IPS DF 19.7 (cell line): ENCODE measurements around the gene MYH11.

Experiments used
- DNase-seq: peaks from one replicate; pipeline ENCODE4 v3.0.0-alpha.2; 2013; ENCODE audit warnings: low read depth, low spot score

The MYH11 gene

GRCh38 chr16:15778204-15778743, 78.6 kb downstream of the MYH11 start:
- DNase-seq = no peak

- no peak for DNase-seq
Observed at GRCh38 chr16:15777533-15778203, 79.2 kb downstream of the MYH11 start.

GRCh38 chr16:15776572-15776971, 80.3 kb downstream of the MYH11 start:
- no peak for DNase-seq

GRCh38 chr16:15775663-15776304, 81.0 kb downstream of the MYH11 start:
- DNase-seq = no peak

- no peak for DNase-seq
Observed at GRCh38 chr16:15775209-15775608, 81.6 kb downstream of the MYH11 start.

GRCh38 chr16:15773968-15774367, 82.9 kb downstream of the MYH11 start:
- no peak for DNase-seq

- DNase-seq = no peak
Observed at GRCh38 chr16:15772579-15773293, 84.1 kb downstream of the MYH11 start.

- DNase-seq = no peak
Observed at GRCh38 chr16:15771694-15772093, 85.1 kb downstream of the MYH11 start.

- no peak for DNase-seq
Observed at GRCh38 chr16:15770512-15770911, 86.3 kb downstream of the MYH11 start.

- DNase-seq = no peak
Observed at GRCh38 chr16:15770107-15770506, 86.7 kb downstream of the MYH11 start.

- no peak for DNase-seq
Observed at GRCh38 chr16:15769239-15769638, 87.6 kb downstream of the MYH11 start.

- DNase-seq = no peak
Observed at GRCh38 chr16:15768201-15768600, 88.6 kb downstream of the MYH11 start.

GRCh38 chr16:15766918-15767317, 89.9 kb downstream of the MYH11 start:
- no peak for DNase-seq

GRCh38 chr16:15765880-15766279, 90.9 kb downstream of the MYH11 start:
- DNase-seq = no peak

GRCh38 chr16:15765116-15765515, 91.7 kb downstream of the MYH11 start:
- DNase-seq = no peak

GRCh38 chr16:15764112-15764511, 92.7 kb downstream of the MYH11 start:
- no peak for DNase-seq

- no peak for DNase-seq
Observed at GRCh38 chr16:15760129-15760528, 96.7 kb downstream of the MYH11 start.

- DNase-seq = no peak
Observed at GRCh38 chr16:15759070-15759469, 97.8 kb downstream of the MYH11 start.

- no peak for DNase-seq
Observed at GRCh38 chr16:15757630-15758251, 99.1 kb downstream of the MYH11 start.

- DNase-seq = no peak
Observed at GRCh38 chr16:15757077-15757386, 99.8 kb downstream of the MYH11 start.

GRCh38 chr16:15754821-15755534, 101.8 kb downstream of the MYH11 start:
- DNase-seq = no peak
